GM03348 (cell line): ENCODE measurements around the gene NEDD4L.
"Not testable (repeated sequence)": the region's sequence is repeated elsewhere in the genome, so short reads cannot be mapped to it uniquely, and the experiment has no call there.

Experiments
- DNase-seq: peaks from one replicate; pipeline ENCODE4 v3.0.0; 2012; ENCODE audit warnings: low spot score

The NEDD4L gene

DNA sequence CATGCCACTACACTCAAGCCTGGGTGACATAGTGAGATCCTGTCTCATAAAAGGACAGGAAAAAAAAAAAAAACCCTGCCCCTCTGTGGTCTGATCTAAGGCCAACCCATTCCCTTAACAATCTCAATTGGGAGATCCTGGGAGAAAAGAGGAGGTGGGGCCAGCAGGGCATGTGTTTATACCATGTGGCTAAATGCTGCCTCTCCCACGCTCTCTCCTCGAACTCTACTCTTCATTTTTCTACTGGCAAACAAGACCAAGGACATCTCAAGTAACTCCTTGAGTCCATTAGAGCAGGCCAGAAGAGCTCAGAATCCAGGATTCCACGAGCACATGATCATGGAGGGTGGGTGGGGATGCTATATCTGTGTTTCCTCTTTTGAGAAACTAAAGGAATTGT, 16.7 kb upstream of the NEDD4L start:
- DNase-seq = no peak

DNA sequence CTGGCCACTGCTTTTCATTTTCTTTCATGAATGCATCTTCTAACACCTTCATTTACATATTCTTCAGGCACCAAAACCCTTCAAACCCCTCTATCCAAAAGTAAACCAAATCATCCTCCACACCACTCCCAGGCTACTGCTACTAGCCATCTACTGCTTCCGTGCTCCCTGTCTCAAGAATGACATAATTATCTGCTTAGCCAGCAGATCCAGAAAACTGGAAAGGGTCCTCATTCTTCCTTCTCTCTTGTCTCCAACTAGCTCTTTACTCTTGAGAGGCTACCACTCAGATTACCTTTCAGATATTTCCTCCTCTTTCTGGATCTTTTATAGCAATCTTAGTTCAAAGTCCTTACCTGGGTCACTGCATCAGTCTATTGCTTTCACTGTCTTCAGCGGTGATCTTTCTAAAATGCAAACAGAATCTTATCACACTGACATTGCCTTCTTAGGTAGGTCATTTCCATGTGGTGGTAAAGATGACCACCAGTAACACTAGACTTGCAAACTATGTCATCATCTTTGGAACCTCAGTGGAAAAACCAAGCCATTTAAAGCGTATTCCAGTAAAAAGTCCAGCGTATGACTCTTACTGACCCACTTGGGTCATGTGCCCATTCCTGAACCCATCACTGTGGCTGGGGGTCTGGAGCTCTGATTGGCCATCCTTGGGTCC, 15.8 kb upstream of the NEDD4L start:
- no peak for DNase-seq

DNA sequence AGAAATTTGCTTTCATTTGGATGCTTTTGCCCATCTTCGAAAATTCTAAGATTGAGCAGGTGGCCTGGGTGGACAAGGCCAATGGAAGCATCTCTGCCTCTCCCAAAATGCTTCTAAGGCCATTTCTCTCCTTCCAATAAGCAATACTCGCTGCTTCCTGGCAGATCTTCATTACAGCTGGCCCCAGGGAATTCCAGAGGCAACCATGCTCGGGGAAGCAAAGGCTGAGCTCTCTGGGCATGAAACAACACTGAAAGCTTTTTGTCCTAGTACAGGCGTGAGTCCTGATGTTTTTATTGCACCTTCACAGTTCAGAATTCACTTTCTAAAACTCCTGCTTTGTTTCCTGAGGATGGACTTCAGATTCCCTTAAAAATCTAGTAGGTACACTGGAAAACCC, 11.8 kb upstream of the NEDD4L start:
- DNase-seq = no peak

DNA sequence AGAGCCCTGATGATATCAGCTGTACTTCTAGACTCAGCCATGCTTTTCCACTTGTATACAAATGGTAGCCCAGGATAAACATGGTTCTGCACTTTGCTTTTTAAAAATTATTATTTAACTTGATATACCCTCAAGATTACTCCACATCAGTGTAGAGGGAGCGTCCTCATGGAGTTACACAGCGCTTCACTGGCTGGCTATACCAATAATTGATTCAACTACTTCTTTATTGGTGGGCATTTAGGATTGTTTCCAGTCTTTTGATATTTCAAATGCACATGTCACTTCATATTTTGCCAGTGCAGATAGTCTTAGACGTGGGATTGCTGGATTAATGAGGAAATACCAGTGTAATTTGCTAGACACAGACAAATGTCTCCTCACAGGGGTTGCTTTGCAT, 10.8 kb upstream of the NEDD4L start:
- DNase-seq = no peak

DNA sequence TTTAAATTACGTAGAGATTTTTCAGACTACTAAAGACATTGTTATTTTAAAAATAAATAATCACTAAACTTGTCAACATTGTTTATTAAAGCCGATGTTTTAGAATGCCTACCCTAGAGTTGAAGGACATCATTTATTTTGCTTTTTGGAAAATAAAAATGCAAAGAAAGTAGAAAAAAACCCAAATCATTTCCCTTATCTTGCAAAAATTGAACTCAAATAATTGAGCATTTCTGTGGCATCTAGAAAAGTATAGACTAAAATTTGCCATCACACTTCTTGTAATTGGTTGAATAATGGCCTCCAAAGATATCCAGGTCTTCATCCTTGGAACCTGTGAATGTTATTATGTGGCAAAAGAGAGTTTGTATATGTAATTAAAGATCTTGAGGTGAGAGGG, 9.7 kb upstream of the NEDD4L start:
- DNase-seq = no peak

DNA sequence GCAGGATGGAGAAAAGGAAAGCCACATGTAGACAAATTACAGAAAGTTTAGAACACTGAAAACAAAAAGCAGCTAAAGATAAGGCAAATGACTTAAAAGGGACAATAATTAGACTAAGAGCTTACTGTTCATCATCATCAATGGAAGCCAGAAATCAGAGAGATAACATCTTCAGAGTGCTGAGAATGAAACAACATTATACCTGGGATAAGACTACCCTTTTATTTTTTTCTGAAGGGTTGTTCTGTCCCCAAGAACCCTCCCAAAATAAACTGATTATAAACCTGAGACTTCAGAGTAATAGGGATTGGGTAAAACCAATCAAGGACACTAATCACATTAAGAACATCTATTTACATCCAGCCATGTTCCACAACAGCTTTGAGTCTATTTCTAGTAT, 6.9 kb upstream of the NEDD4L start:
- no peak for DNase-seq

DNA sequence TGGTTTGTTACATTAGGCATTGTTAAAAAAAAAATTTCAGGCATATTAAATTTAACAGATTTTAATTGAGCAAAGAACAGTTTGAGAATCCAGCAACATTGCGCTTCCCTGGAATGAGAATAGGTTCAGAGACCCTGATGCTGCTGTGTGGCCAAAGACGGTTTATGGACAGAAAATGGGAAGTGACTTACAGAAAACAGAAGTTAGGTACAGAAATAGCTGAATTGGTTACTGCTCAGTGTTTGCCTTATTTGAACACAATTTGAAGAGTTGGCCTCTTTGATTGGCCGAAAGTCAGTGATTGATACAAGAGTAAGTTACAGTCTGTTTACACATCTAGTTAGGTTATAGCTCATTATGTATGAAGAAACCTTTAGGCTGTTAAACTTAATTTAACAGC, 6.0 kb upstream of the NEDD4L start:
- no peak for DNase-seq

DNA sequence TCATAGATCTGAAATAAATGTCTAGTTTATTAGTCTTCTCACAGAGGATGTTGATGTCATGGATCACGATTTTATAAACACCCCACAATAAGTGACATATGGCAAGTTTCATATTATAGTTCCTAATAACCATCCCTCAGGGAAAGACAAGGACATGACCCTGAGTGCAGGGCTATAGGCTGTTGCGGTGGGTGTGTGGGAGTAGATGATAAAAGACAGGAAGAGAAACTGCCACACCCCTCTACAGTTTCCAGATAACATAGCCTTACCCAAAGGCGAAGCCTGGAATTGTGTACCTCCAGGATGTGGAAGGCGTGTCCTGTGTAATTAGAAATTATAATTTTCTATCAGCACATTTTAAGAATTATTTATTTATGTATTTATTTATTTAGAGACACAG, 2.4 kb upstream of the NEDD4L start:
- DNase-seq = no peak

DNA sequence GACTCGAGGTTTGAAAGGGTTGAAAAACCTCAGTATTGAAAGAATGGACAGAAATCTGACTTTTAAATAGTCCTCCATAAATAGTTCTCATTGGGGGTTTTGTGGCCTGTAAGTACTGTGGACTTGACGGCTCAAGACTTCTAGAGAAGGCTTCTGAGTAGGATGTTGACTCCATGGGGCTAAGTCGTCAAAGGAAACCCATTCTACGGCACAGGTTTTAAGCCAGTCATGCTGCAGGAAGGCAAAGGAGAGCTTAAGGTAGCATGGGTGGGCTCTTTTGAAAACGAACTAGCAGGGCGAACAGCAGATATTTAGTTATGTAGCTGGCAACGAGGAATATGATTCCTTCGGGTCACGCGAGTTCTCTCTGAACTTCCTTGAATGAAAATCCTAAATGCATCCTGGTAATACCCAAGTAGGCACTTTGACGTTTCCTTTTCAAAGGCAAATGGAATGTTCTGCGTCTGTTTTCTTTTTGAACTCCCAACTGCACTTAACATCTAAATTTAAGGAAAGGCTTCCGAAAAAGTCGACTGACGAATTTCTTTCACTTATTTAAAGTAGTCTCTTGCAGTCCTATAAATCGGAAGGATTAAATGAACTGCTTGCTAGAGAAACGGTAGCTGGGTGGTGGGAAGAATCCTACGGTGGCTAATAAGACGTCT, 1.1 kb upstream of the NEDD4L start:
- no peak for DNase-seq

DNA sequence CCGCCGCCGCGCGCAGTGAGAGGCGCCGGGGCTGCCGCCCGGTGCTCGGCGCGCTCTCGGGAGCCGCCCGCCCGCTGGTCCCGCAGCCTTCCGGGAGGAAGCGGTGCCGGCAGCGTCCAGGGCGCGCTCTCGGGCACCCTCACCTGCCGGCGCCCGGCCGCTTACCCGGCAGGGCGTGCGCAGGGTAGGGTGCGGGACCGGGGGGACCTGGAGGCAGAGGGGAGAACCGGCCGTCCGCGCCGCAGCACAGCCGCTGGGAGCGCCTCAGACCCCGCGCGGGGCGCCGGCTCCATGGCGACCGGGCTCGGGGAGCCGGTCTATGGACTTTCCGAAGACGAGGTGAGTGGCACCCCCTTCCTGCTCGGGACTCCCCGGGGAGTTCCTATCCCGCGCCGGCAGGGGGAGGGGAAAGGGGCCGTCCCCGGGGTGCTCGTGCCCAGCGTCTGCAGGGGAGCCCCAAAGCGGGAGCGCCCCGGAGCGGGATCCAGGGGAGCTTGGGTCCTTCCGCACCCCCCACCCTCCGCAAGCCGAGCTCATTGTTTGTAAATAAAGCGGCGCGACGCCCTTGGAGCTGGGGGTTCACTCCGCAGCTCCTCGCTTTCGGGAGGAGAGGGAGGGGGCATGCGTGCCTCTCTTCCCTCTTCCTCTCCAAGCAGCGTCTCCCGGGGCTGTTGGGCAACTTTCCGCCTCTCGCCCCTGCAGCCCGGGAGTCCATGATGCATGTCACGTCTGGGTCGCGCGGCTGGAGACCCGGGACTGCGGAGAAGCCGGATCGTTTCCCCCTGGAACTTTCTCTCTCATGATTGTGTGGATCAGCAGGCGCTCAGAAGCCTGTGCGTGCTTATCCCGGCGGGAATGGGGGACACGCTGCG, 580 bp downstream of the NEDD4L start:
- peak; percentile 51 for DNase-seq

DNA sequence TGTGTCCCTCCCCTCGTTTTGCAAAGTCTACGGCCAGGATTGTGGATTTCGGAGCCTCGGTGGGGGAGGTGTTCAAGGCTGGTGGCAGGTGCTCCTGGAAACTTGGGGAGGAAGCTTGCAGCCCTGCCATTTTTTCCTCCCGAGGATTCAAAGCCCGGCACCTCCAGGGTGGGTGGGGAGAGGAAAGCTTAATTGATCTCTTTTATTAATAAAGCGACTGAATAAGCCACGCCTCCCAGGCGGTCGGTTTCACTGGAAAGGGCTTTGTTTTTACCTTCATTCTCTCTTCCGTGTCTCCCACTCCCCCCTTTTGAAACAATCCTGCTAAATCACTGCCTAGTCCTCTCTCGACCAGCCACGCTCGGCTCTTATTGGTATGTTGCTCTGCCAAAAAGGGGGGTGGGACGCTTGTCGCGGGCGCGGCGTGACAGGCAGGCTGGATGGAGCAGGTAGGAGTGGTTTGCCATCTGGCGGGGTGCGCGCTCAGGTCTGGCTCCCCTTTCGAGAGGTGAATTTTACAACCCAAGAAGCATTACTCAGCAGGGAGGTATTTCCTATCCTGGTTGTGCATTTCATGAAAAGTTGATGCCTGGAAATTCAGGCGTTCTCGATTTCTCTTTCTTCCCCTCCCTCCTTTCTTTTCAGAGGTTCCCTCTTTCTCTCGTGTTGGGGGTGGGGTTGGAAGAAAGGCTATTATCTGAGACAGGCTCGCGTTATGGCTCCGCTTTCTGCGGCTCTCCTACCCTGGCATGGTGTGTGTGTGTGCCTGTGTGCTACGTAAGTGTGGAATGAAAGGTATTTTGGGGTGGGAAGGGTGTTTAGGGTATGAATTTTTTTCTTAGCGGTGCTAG, 1.4 kb downstream of the NEDD4L start:
- DNase-seq = peak; percentile 29

DNA sequence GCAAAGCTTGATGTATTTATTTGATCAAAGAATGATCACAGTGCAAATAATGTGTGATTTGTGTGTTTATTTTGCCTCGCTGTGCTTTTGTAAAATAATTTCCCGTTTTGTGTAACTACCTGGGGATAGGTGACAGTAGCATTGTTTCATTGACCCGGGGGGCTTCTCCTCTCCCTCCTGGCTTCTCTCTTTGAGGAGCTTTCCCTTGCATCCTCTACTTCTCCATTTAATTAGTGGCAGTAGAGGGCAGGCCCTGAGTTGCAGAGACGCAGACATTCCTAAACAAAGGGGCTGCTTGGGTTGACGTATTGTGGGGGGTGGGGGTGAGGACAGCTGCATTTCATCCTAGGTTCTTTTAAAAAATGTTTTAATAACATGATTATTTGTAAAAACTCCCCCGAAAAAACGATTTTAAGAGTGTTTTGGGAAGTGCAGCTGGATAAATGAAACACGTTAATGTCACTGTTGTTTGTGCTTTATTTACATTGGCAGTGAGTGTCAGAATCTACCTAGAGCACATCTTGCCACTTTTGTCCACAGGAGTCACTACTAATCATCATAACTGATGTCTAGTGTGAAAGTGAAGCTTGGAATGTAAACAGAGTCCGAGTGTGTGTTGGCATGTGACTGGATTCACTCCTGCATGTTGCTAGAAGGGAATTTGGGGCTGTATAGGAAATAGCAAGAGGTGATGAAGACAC, 2.2 kb downstream of the NEDD4L start:
- no peak for DNase-seq

DNA sequence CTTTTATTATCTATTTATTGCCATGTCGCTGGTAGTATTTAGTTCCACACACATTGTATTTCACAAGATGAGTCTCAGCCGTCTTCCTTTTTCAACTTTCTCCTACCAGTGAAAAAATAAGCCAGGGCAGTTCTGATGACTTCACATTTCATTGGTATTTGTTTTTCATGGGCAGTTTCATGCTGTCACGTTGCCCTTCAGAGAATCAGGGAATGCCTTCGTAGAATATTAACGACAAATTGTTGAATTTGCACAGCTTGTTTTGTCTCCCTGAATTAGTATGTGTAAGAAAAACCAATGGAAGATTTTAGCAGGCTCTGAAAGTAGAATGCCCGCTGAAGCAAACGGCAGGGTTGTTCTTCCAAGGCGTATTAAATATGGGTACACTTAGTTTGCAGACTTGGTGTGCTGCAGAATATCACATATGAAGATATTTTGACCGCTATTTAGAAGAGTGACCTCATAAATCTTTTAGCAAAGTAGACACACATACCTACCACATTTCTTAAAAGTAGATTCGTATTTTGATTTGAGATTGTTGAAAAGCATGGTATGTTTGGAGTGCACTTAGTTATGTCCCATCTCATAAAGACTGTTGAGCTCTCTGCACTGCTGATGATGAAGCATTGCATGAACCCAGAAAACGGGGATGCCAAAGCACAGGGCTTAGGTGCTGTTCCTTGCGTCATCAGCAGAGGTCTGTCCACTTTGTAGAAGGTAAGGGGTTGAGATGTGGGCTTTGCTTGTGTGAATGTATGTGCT, 2.9 kb downstream of the NEDD4L start:
- no peak for DNase-seq

DNA sequence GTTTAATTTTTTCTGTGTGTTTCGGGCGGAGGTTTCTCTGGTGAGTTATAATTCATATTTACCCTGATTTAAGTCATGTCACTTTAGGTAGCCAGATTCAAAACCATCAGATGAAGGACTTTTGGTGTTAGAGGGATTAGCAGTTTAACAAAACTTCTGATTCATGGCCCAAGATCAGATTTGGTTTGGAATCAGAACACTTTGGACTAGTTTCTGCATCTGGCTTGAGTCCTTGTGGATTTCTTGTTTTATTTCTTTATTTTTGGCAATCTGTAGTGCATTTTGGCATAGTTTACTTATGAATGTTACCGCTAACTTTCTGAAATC, 3.5 kb downstream of the NEDD4L start:
- no peak for DNase-seq

DNA sequence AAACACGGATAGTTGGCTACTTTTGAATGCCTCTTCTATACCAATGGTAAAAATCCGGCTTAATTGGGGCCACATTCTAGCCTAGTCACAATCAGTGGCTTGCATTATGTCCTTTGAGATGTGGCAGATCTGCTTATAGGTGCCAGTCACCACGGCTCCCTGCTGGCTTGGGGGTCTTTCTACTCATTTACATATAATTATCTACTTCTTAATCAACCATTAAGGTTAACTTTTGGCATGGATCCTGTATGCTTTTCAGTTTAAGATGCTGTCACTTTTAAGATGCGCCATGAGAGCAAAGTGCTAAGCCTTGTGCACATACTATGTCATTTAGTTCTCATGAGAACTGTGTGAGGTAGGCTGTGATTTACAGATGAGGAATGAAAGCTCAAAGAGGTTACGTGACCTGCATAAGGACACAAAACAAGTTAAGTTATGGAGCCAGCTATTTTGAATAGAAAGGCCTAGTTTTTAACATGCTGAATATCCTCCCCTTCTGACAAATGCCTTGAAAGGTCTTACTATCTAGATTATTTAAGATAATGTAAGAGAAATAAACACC, 4.1 kb downstream of the NEDD4L start:
- DNase-seq = no peak

DNA sequence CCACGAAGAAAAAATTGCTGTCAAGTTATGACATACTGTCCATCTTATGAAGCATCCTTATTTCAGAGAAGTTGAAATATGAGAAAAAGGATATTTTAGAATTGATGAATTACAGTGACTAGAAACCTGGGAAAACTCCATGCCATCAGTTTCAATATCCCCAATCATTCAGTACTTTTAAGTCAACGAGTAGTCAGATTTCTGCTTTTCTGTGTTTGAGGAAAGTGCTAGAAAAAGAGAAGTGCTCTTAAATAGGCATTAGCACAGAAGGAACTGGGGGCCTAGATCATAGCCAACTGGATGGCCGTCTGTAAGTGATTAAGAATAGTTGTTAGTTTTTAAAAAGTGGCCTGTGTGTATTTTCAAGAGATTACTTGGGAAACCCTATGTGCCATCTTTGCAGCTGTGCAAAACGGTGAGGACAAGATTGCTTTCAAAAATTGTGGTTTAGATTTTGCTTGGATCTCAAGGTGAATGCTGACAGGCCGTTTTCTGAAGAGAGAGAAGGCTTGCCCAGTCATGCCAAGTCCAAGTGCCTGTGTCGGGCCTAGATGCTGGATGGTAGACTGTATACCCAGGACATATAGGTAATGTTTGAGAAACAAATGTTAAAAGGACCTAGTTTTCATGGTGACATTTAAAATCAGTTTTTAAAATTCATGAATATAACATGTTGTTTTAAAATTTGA, 5.1 kb downstream of the NEDD4L start:
- no peak for DNase-seq

DNA sequence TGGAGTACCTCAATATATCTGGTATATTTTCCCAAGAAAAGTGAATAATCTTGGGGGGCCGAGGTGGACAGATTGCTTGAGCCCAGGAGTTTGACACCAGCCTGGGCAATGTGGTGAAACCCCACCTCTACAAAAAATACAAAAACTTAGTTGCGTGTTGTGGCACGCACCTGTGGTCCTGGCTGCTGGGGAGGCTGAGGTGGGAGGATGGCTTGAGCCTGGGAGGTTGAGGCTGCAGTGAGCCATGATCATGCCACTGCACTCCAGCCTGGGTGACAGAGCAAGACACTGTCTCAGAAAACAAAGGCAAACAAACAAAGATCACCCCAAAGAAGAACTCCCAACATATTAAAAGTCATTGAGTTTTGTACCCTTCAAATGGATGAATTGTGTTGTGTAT, 6.9 kb downstream of the NEDD4L start:
- DNase-seq = not testable (repeated sequence)

DNA sequence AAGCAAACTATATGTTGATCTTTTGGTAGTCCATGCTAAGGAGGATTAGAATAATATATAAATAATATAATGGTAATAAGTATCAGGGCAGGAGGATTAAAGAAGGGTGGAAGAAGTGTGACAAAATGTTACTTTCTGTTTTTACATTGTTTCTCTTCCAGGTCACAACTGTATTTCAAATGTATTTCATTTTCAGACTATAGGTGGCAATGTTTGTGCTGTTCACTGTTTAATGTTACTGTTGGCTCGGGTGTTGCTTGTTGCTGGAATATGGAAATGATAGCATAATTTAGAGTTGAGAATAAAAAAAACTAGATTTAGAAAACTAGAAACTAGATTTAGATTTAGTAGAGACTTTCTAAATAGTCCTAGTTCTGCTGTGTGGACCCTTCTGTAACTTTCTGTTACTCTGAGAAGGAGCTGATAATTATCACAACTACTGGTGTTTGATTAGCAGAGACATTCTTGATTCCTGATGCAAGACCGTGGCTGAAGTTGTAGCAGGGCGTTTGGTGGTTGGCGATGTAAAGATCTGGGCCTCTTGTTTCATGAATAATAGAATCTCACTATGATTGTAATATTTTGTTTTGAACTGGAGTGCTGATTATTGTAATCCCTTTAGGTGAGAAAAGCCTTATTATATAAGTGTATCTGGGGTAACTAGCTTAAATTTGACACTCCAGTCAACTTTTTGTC, 7.9 kb downstream of the NEDD4L start:
- DNase-seq = peak; percentile 41

DNA sequence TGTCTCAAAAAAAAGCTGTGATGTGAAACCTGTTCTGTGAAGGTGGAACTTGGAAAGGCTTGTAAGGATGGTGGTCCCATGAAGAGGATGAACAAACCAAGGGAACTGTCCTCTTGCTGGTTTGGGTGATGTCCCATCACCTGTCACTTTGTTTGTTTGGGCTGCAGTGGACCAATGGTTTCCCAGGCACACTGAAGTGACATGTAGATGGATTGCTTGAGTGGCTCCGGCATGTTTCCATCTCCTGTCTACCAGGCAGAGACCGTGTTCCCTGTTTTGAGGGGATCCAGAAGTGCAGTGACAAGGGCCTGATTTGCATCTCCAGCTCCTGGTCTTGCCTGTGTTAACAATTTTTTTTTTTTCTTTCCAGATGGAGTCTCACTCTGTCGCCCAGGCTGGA, 8.9 kb downstream of the NEDD4L start:
- no peak for DNase-seq
